ENCODE measurements around the gene LAMTOR4.

The LAMTOR4 gene

GRCh38 chr7:100122067-100122466 is 26.7 kb upstream of the LAMTOR4 start:
- no peak for DNase-seq (ENCODE audit: low spot score)
- no peak for TF ChIP-seq CTCF (IDR thresholded peaks at IDR 0.05; ENCODE audit: extremely low read depth, insufficient read depth, missing control alignments)
- in situ Hi-C loops (cut with MboI; ENCODE audit: low pct_unique_long_range_greater_than_20kb, low sequenced_read_pairs, unreplicated experiment), result no loop called here

GRCh38 chr7:100122568-100122967 is 26.1 kb upstream of the LAMTOR4 start:
- no peak for DNase-seq (ENCODE audit: low spot score)
- no peak for TF ChIP-seq CTCF (IDR thresholded peaks at IDR 0.05; ENCODE audit: extremely low read depth, insufficient read depth, missing control alignments)
- in situ Hi-C loops (cut with MboI; ENCODE audit: low pct_unique_long_range_greater_than_20kb, low sequenced_read_pairs, unreplicated experiment), result no loop called here

GRCh38 chr7:100124301-100125230 is 24.2 kb upstream of the LAMTOR4 start:
- in situ Hi-C loops (cut with MboI; ENCODE audit: low pct_unique_long_range_greater_than_20kb, low sequenced_read_pairs, unreplicated experiment), result no loop called here
- TF ChIP-seq CTCF (IDR thresholded peaks at IDR 0.05; ENCODE audit: extremely low read depth, insufficient read depth, missing control alignments), result no peak
- DNase-seq (ENCODE audit: low spot score), result no peak

GRCh38 chr7:100126239-100126930 is 22.3 kb upstream of the LAMTOR4 start:
- TF ChIP-seq CTCF (IDR thresholded peaks at IDR 0.05; ENCODE audit: extremely low read depth, insufficient read depth, missing control alignments), result no peak
- no peak for DNase-seq (ENCODE audit: low spot score)
- in situ Hi-C loops (cut with MboI; ENCODE audit: low pct_unique_long_range_greater_than_20kb, low sequenced_read_pairs, unreplicated experiment), result no loop called here

- DNase-seq (ENCODE audit: low spot score), result peak; percentile 92
- in situ Hi-C loops (cut with MboI; ENCODE audit: low pct_unique_long_range_greater_than_20kb, low sequenced_read_pairs, unreplicated experiment), result no loop called here
- TF ChIP-seq CTCF (IDR thresholded peaks at IDR 0.05; ENCODE audit: extremely low read depth, insufficient read depth, missing control alignments), result no peak
These were observed 21.5 kb upstream of the LAMTOR4 start, which contains the start of gene MBLAC1 for GRCh38 chr7:100126931-100127865. Gene MBLAC1, plus strand, starts transcription at chr7:100126967. Its CDS starts 429 bp downstream, at chr7:100127396.
